HEK293 (cell line): ENCODE results near the gene PEX11G.
A peak's percentile ranks its signal among the peaks of the same experiment; 100 is the strongest.

Experiments used
- CTCF ChIA-PET: fragments of 350-600 bp; formaldehyde crosslinking; extraction: SDS; loops from one replicate; lab custom pipeline; 2021; ENCODE audit warnings: antibody characterized with exemption; lab: Yijun Ruan, JAX
- POLR2A ChIA-PET: fragments of 300-600 bp; formaldehyde crosslinking; extraction: SDS; loops from one replicate; lab custom pipeline; 2020; ENCODE audit warnings: antibody characterized with exemption, inconsistent platforms; lab: Yijun Ruan, JAX
- H3K27ac ChIP-seq: fragments of 200-500 bp; sonication (Bioruptor generic); 2 replicates; pipeline ENCODE4 v1.5.1; 2014; ENCODE audit warnings: low read depth, low read length, control low read depth, inconsistent platforms; ENCODE audit errors: extremely low read depth
- H3K36me3 ChIP-seq, 2 experiments: fragments of 200-500 bp in 1 of 2; sonication (Bioruptor generic) in 1 of 2; 1 replicate in 1 of 2; 2 replicates in 1 of 2; pipeline ENCODE4 v1.5.1; 2014 to 2017; ENCODE audit warnings: inconsistent platforms in 2 of 2, low read length in 2 of 2; ENCODE audit not compliant: control insufficient read depth in 2 of 2, insufficient read depth in 1 of 2
- H3K4me1 ChIP-seq: fragments of 200-500 bp; sonication (Bioruptor generic); 2 replicates; pipeline ENCODE4 v1.5.1; 2014; ENCODE audit warnings: mild to moderate bottlenecking, low read length, inconsistent platforms; ENCODE audit not compliant: control insufficient read depth, insufficient read depth
- H3K4me3 ChIP-seq: 2 replicates; pipeline ENCODE4 v1.5.1; 2011; ENCODE audit warnings: low read depth, mild to moderate bottlenecking, control low read depth, low read length, moderate library complexity
- H3K9me3 ChIP-seq: fragments of 200-500 bp; sonication (Bioruptor generic); 2 replicates; pipeline ENCODE4 v1.5.1; 2014; ENCODE audit warnings: low read depth, low read length, inconsistent platforms; ENCODE audit not compliant: control insufficient read depth, insufficient read depth
- AEBP2 ChIP-seq: fragments of 450-650 bp; formaldehyde crosslinking; IDR thresholded peaks from 2 replicates; pipeline ENCODE4 v1.5.1; 2016; ENCODE audit warnings: missing biosample characterization, missing genetic modification characterization, borderline replicate concordance
- CTCF ChIP-seq: fragments of 450-650 bp; formaldehyde crosslinking; IDR thresholded peaks from 2 replicates; pipeline ENCODE4 v1.5.1; 2016; ENCODE audit warnings: missing biosample characterization, missing genetic modification characterization
- GLIS1 ChIP-seq: fragments of 450-650 bp; formaldehyde crosslinking; IDR thresholded peaks from 2 replicates; pipeline ENCODE4 v1.5.1; 2016; ENCODE audit warnings: missing biosample characterization, missing genetic modification characterization
- HIC1 ChIP-seq: fragments of 450-650 bp; formaldehyde crosslinking; IDR thresholded peaks from 2 replicates; pipeline ENCODE4 v1.5.1; 2016; ENCODE audit warnings: missing biosample characterization, missing genetic modification characterization
- KLF16 ChIP-seq: fragments of 450-650 bp; formaldehyde crosslinking; IDR thresholded peaks from 2 replicates; pipeline ENCODE4 v1.5.1; 2017; ENCODE audit warnings: missing biosample characterization, missing genetic modification characterization
- KLF9 ChIP-seq: fragments of 450-650 bp; formaldehyde crosslinking; IDR thresholded peaks from 2 replicates; pipeline ENCODE4 v1.5.1; 2016; ENCODE audit warnings: missing biosample characterization, missing genetic modification characterization, low read depth
- MYNN ChIP-seq: fragments of 450-650 bp; formaldehyde crosslinking; IDR thresholded peaks from 2 replicates; pipeline ENCODE4 v1.5.1; 2016; ENCODE audit warnings: missing biosample characterization, missing genetic modification characterization, borderline replicate concordance
- PATZ1 ChIP-seq: fragments of 450-650 bp; formaldehyde crosslinking; IDR thresholded peaks from 2 replicates; pipeline ENCODE4 v1.5.1; 2016; ENCODE audit warnings: missing biosample characterization, missing genetic modification characterization
- SP2 ChIP-seq: fragments of 450-650 bp; formaldehyde crosslinking; IDR thresholded peaks from 2 replicates; pipeline ENCODE4 v1.5.1; 2016; ENCODE audit warnings: missing biosample characterization, missing genetic modification characterization
- SP3 ChIP-seq: fragments of 450-650 bp; formaldehyde crosslinking; IDR thresholded peaks from 2 replicates; pipeline ENCODE4 v1.5.1; 2016; ENCODE audit warnings: missing biosample characterization, missing genetic modification characterization
- SP7 ChIP-seq: fragments of 450-650 bp; formaldehyde crosslinking; IDR thresholded peaks from 2 replicates; pipeline ENCODE4 v1.5.1; 2016; ENCODE audit warnings: missing biosample characterization, missing genetic modification characterization
- ZBTB17 ChIP-seq: fragments of 450-650 bp; formaldehyde crosslinking; IDR thresholded peaks from 2 replicates; pipeline ENCODE4 v1.5.1; 2016; ENCODE audit warnings: missing biosample characterization, missing genetic modification characterization
- ZEB2 ChIP-seq: fragments of 450-650 bp; formaldehyde crosslinking; IDR thresholded peaks from 2 replicates; pipeline ENCODE4 v1.5.1; 2016; ENCODE audit warnings: missing biosample characterization, missing genetic modification characterization
- ZIC2 ChIP-seq: fragments of 450-650 bp; formaldehyde crosslinking; IDR thresholded peaks from 2 replicates; pipeline ENCODE4 v1.5.1; 2016; ENCODE audit warnings: missing biosample characterization, missing genetic modification characterization
- ZNF121 ChIP-seq: fragments of 450-650 bp; formaldehyde crosslinking; IDR thresholded peaks from 2 replicates; pipeline ENCODE4 v1.5.1; 2016; ENCODE audit warnings: missing biosample characterization, missing genetic modification characterization
- ZNF248 ChIP-seq: fragments of 450-650 bp; formaldehyde crosslinking; IDR thresholded peaks from 2 replicates; pipeline ENCODE4 v1.5.1; 2017; ENCODE audit warnings: missing biosample characterization, missing genetic modification characterization
- ZNF26 ChIP-seq: fragments of 450-650 bp; formaldehyde crosslinking; IDR thresholded peaks from 2 replicates; pipeline ENCODE4 v1.5.1; 2016; ENCODE audit warnings: missing biosample characterization, missing genetic modification characterization
- ZNF366 ChIP-seq: fragments of 450-650 bp; formaldehyde crosslinking; conservative IDR thresholded peaks from 2 replicates; pipeline ENCODE4 v1.5.1; 2016; ENCODE audit warnings: missing biosample characterization, missing genetic modification characterization
- ZNF433 ChIP-seq: fragments of 450-650 bp; formaldehyde crosslinking; IDR thresholded peaks from 2 replicates; pipeline ENCODE4 v1.5.1; 2016; ENCODE audit warnings: missing biosample characterization, missing genetic modification characterization, low read depth
- ZNF623 ChIP-seq: fragments of 450-650 bp; formaldehyde crosslinking; IDR thresholded peaks from 2 replicates; pipeline ENCODE4 v1.5.1; 2016; ENCODE audit warnings: missing biosample characterization, missing genetic modification characterization
- ZNF658 ChIP-seq: fragments of 450-650 bp; formaldehyde crosslinking; IDR thresholded peaks from 2 replicates; pipeline ENCODE4; 2016; ENCODE audit warnings: missing biosample characterization, missing genetic modification characterization
- ZNF660 ChIP-seq: fragments of 450-650 bp; IDR thresholded peaks from 2 replicates; pipeline ENCODE4 v1.5.1; 2018; ENCODE audit warnings: missing biosample characterization, mild to moderate bottlenecking, missing genetic modification characterization
- ZNF692 ChIP-seq: fragments of 450-650 bp; formaldehyde crosslinking; IDR thresholded peaks from 2 replicates; pipeline ENCODE4 v1.5.1; 2016; ENCODE audit warnings: missing biosample characterization, missing genetic modification characterization
- ZNF76 ChIP-seq: fragments of 450-650 bp; formaldehyde crosslinking; IDR thresholded peaks from 2 replicates; pipeline ENCODE4; 2016; ENCODE audit warnings: low read depth, missing biosample characterization, missing genetic modification characterization, borderline replicate concordance

PEX11G gene

GRCh38 chr19:7507884-7508283, 19.0 kb upstream of the PEX11G start (continued):
- TF ChIP-seq ZNF26 (tag by site-specific recombination) (no peak), ZNF692 (no peak), GLIS1 (tag by site-specific recombination) (0 out of 2 replicates have a peak, but pooled peaks have one; percentile 23), ZNF248 (no peak), MYNN (tag by site-specific recombination) (no peak), ZIC2 (tag by site-specific recombination) (0 out of 2 replicates have a peak, but pooled peaks have one; percentile 14), ZNF658 (tag by site-specific recombination) (no peak), ZNF623 (tag by site-specific recombination) (no peak), SP2 (tag by site-specific recombination) (peak; percentile 79), ZNF76 (tag by site-specific recombination) (0 out of 2 replicates have a peak, but pooled peaks have one; percentile 21), SP3 (tag by site-specific recombination) (peak; percentile 70), ZNF433 (tag by site-specific recombination) (no peak), PATZ1 (tag by site-specific recombination) (peak; percentile 61), ZNF660 (tag by site-specific recombination) (no peak), AEBP2 (tag by site-specific recombination) (no peak), KLF9 (tag by site-specific recombination) (peak; percentile 51; the same call in 1 of the 2 replicates), ZBTB17 (tag by site-specific recombination) (peak; percentile 49)
- TF ChIP-seq, all 188 proteins: peak for 11

GRCh38 chr19:7506385-7507328, 17.8 kb upstream of the PEX11G start:
- Histone ChIP-seq H3K27ac (no peak overlapping the region; the same call in 1 of the 2 replicates), H3K9me3 (no peaks in the 10 kb centered on the region), H3K36me3 (no peaks in the 10 kb centered on the region), H3K4me1 (peaks cover 4% of the 10 kb centered on the region; the same call in 1 of the 2 replicates), H3K4me3 (peak overlapping the region; percentile 20)
- POLR2A ChIA-PET: interaction anchor here (0.6 to 2.4 kb wide), 8 partner anchors 9 to 437 kb away, joined by 3 to 12 read pairs (median 3); partner anchors contain the start of genes MCOLN1, ZNF358 and ZNF557
- CTCF ChIA-PET: interaction anchor here (0.6 to 2.4 kb wide), 2 partner anchors 10 to 58 kb away, joined by 4 to 14 read pairs; a partner anchor contains a TSS
- TF ChIP-seq ZBTB17 (tag by site-specific recombination) (peak; percentile 99), ZNF121 (tag by site-specific recombination) (no peak), SP2 (tag by site-specific recombination) (peak; percentile 87), SP7 (tag by site-specific recombination) (peak; percentile 67; the same call in 1 of the 2 replicates), CTCF (tag by site-specific recombination) (no peak), ZNF366 (tag by site-specific recombination) (peak; percentile 97), KLF16 (no peak), HIC1 (tag by site-specific recombination) (peak; percentile 47; the same call in 1 of the 2 replicates), ZEB2 (tag by site-specific recombination) (0 out of 2 replicates have a peak, but pooled peaks have one; percentile 20)
